Jurkat, Clone E6-1 (cell line): ENCODE measurements around the gene NXT1.
A peak's percentile ranks its signal among the peaks of the same experiment; 100 is the strongest.
"Not testable (repeated sequence)": the region's sequence is repeated elsewhere in the genome, so short reads cannot be mapped to it uniquely, and the experiment has no call there.

Experiments used
- DNase-seq: peaks from one replicate; pipeline ENCODE4 v3.0.0-alpha.2; 2011; ENCODE audit warnings: low read depth, low spot score
- H3K4me3 ChIP-seq: 2 replicates; pipeline ENCODE4 v1.5.1; 2011; ENCODE audit warnings: mild to moderate bottlenecking, low read length, control low read depth, moderate library complexity

The NXT1 gene

GRCh38 chr20:23326774-23327173 lies 23.8 kb upstream of the NXT1 start:
- no peak for DNase-seq
- H3K4me3 ChIP-seq, result no peak overlapping the region

GRCh38 chr20:23327617-23328333 lies 22.8 kb upstream of the NXT1 start:
- no peak overlapping the region for H3K4me3 ChIP-seq
- no peak for DNase-seq

GRCh38 chr20:23331450-23332350 lies 18.9 kb upstream of the NXT1 start:
- DNase-seq, result no peak
- no peak overlapping the region for H3K4me3 ChIP-seq

DNA sequence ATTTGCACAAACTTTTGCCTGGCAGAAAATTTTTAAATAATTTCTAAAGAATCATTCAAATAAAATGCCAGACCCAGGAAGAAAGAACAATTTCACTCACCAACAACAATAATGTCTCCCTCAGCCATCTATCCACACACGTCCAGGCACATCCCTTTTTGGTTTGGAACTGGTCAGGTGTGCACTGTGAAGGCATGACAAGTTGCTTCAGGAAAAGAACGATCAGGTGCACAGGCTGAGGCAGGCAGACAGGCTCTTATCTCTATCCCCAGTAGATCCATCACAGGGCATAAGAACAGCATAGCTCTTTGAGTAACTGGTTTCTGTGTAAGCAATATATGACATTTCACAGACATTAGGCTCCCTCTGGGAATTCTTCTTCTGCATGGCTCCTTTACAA lies 18.1 kb upstream of the NXT1 start:
- no peak overlapping the region for H3K4me3 ChIP-seq
- DNase-seq, result no peak

DNA sequence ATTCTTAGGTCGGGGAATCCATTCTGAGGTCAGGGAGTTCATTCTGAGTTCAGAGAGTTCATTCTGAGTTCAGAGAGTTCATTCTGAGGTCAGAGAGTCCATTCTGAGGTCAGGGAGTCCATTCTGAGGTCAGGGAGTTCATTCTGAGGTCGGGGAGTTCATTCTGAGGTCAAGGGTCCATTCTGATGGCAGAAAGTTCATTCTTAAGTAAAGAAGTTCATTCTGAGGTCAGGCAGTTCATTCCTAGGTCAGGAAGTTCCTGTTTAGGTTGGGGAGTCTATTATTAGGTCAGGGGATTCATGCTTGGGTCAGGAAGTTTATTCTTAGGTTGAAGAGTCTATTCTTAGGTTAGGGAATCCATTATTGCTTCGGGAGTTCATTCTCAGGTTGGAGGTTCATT lies 16.5 kb upstream of the NXT1 start:
- DNase-seq, result no peak
- H3K4me3 ChIP-seq, result no peak overlapping the region

DNA sequence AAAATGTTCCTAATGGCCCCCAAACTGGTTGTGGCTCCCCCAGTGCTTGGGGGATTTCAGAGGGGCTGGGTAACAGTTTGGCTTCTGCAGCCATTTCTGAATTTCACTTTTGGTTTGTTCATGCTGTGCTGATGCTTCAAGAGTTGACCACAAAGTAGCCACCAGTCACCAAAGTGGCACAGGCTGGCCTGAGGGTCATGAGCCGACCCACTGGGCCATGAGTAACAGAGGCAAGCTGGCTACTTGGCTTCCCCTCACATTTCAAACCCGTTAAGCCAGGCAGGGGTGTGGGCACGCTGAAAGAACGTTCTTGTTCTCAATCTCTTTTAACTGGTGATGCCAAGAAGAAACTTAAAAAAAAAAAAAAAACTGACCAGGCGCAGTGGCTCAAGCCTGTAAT lies 15.1 kb upstream of the NXT1 start:
- DNase-seq, result no peak
- no peak overlapping the region for H3K4me3 ChIP-seq

- no peak overlapping the region for H3K4me3 ChIP-seq
- no peak for DNase-seq
Observed at GRCh38 chr20:23336476-23336875, 14.1 kb upstream of the NXT1 start.

GRCh38 chr20:23337312-23337711 lies 13.3 kb upstream of the NXT1 start:
- H3K4me3 ChIP-seq, result no peak overlapping the region
- DNase-seq, result no peak

GRCh38 chr20:23339986-23340385 lies 10.6 kb upstream of the NXT1 start:
- no peak overlapping the region for H3K4me3 ChIP-seq
- no peak for DNase-seq

DNA sequence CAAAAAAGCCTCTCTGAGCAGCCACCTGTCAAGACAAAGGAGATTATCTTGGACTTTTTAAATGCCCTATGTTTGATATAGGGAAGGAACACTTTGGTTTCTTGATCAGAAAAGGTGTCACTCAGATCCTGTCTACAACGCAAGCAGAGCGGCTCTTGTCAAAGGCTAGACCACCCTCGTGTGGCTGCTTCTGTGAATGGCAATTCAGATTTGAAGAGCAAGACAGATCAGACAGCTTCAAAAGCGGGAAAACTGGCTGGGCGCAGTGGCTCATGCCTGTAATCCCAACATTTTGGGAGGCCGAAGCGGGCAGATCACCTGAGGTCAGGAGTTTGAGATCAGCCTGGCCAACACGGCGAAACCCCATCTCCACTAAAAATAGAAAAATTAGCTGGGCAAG lies 10.1 kb upstream of the NXT1 start:
- no peak overlapping the region for H3K4me3 ChIP-seq
- peak; percentile 77 for DNase-seq

DNA sequence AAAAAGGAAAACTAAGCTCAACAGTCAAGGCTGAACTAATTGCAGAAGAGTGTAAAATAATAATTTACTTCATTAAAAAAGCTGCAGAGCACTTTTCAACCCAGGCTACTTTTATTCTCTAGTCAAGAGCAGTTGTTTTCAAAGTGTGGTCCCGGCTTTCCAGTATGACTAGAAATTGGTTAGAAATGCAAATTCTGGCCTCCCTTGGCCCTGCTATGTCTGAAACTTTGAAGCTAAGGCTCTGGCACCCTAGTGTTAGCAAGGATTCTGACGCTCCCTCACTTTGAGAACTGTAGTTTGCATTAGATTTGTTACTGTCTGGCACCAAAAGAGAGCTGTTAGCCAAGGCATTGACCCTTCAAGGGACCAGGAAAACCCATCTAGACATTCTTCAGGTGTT lies 9.5 kb upstream of the NXT1 start:
- no peak overlapping the region for H3K4me3 ChIP-seq
- DNase-seq, result no peak

GRCh38 chr20:23343590-23343989 lies 7.0 kb upstream of the NXT1 start:
- no peak for DNase-seq
- H3K4me3 ChIP-seq, result no peak overlapping the region

GRCh38 chr20:23344336-23344735 lies 6.3 kb upstream of the NXT1 start:
- H3K4me3 ChIP-seq, result no peak overlapping the region
- DNase-seq, result no peak

DNA sequence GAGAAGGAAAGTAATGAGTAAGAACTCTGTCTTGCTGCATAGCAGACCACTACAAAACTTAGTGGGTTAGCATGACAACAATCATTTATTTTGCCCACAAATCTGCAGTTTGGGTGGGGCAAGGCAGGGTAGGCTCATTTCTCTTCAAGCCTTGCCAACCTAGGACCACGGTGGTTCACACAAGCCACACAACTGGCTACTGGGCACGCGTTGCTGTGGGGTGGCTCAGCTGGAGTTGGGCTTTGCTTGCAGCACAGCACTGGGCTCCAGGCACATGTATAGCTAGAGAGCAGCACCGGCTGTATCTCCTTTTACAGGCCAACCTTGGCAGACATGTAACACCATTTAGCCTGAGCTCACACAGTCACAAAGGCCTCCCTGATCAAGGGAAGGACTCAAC lies 4.6 kb upstream of the NXT1 start:
- no peak overlapping the region for H3K4me3 ChIP-seq
- DNase-seq, result no peak

GRCh38 chr20:23347791-23348190 lies 2.8 kb upstream of the NXT1 start:
- DNase-seq, result no peak
- no peak overlapping the region for H3K4me3 ChIP-seq

DNA sequence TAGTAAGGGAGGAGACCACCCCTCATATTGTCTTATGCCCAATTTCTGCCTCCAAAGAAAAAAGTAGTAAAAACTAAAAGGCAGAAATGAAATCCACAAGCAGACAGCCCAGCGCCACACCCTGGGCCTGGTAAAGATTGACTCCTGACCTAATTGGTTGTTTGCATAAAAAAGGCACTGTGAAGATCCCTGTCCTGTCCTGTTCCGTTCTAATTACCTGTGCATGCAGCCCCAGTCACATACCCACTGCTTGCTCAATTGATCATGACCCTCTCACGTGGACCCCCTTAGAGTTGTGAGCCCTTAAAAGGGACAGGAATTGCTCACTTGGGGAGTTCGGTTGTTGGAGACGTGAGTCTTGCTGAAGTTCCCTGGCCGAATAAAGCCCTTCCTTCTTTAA lies 2.1 kb upstream of the NXT1 start:
- H3K4me3 ChIP-seq, DNase-seq: not testable (repeated sequence)

GRCh38 chr20:23349338-23350195 lies 1.0 kb upstream of the NXT1 start:
- peak; percentile 30 for DNase-seq
- H3K4me3 ChIP-seq, result peak overlapping the region; percentile 96

DNA sequence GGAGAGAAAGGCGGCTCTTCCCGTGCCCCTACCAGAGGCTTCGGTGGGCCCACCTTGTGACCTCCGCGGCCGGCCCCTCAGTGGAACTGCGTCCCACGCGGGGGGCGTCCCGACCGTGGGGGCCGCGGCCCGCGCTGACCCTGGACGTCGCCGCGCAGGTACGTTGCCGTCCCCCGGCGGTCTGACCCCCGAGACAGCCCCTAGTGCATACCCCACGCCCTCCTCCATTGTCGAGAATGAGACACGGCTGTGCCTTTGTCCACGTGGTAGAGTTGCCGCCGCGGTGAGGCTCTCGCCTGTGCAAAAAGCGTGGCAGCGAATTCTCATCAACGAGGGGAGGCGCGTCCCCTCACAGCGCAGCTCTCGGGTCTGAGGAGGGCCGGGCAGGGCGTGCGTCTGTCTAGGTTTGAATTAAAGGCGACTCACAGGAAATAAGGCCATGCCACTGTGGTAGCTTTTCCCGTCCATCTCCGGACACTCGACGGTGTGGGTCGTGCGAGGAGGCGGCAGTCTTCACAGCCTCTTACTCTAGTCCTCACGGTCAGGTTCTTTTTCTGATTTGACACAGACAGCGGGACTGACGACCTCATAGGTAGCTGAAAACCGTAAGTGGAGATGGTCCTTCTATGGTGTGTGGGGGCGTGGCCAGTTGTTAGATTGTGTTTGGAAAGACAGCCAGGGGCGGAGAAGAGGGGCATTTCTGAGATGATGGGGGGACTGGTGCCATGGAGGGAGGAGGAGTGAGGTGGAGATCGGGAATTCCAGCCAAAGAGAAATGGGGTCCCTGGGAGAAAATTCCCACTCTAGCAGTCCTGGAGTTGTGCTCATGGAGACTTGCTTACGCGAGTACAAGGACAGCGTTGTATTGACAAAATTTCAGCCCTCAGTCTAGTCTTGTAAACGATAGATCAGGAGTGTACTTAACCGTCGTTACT lies 580 bp downstream of the NXT1 start:
- peak overlapping the region; percentile 96 for H3K4me3 ChIP-seq
- DNase-seq, result peak; percentile 62

DNA sequence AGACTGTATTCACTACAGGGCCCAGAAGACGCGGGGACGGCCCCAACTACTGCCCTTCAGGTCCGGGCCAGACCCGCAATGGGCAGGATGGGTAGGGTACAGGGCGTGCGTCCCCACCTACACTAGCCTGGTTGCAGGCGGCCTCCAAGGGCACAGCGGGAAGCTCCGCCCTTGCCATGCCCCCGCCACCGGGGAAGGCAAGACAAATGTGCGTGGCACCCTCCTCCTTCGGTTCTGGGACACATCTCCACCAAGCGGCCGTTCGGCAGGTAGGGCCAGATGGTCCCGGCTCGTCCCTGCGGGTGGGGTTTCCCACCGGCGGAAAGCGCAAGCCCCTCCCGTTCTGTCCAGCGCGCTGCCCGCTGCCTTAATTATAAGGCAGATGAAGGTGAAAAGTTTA lies 5.6 kb downstream of the NXT1 start:
- DNase-seq, result no peak
- H3K4me3 ChIP-seq, result no peak overlapping the region
